Stimulated activated naive CD4-positive, alpha-beta T cell treated with Interleukin-2 at 50 U/mL for 16 hours (primary cell): ENCODE results near the gene SPRN.
"Not testable (repeated sequence)": the region's sequence is repeated elsewhere in the genome, so short reads cannot be mapped to it uniquely, and the experiment has no call there.

ENCODE experiments used
- DNase-seq: peaks from one replicate; lab custom pipeline; 2025; lab: John Stamatoyannopoulos, UW

The SPRN gene

GRCh38 chr10:133439517-133440461, 15.4 kb upstream of the SPRN start:
- DNase-seq: no peak

GRCh38 chr10:133438711-133439273, 14.4 kb upstream of the SPRN start:
- DNase-seq: no peak

GRCh38 chr10:133432789-133433188, 8.4 kb upstream of the SPRN start:
- not testable (repeated sequence) for DNase-seq

- not testable (repeated sequence) for DNase-seq
Observed at GRCh38 chr10:133431888-133432613, 7.6 kb upstream of the SPRN start.

GRCh38 chr10:133429571-133429970, 5.1 kb upstream of the SPRN start:
- not testable (repeated sequence) for DNase-seq

- not testable (repeated sequence) for DNase-seq
Observed at GRCh38 chr10:133424102-133424501, 323 bp downstream of the SPRN start.

GRCh38 chr10:133422807-133423771, 1.3 kb downstream of the SPRN start:
- no peak for DNase-seq

GRCh38 chr10:133422223-133422806, 2.1 kb downstream of the SPRN start:
- no peak for DNase-seq

- no peak for DNase-seq
Observed at GRCh38 chr10:133421336-133422222, 2.8 kb downstream of the SPRN start.

GRCh38 chr10:133420579-133420978, 3.8 kb downstream of the SPRN start:
- DNase-seq: no peak

GRCh38 chr10:133420028-133420427, 4.4 kb downstream of the SPRN start:
- no peak for DNase-seq

- DNase-seq: no peak
Observed at GRCh38 chr10:133419211-133419950, 5.0 kb downstream of the SPRN start.

GRCh38 chr10:133418289-133418993, 6.0 kb downstream of the SPRN start:
- no peak for DNase-seq

- no peak for DNase-seq
Observed at GRCh38 chr10:133415752-133416151, 8.7 kb downstream of the SPRN start.

- DNase-seq: not testable (repeated sequence)
Observed at GRCh38 chr10:133414401-133414800, 10.0 kb downstream of the SPRN start.

- DNase-seq: no peak
Observed at GRCh38 chr10:133412381-133412711, 12.1 kb downstream of the SPRN start.

GRCh38 chr10:133411523-133412380, 12.7 kb downstream of the SPRN start:
- no peak for DNase-seq
